SHP77 (cell line): ENCODE results near the gene CYRIA.

Experiments
- DNase-seq, 2 experiments: peaks; one replicate each; lab custom pipeline; 2025; lab: John Stamatoyannopoulos, UW

The CYRIA gene

GRCh38 chr2:16650287-16651249, 15.1 kb downstream of the CYRIA start:
- no peak for DNase-seq

- no peak for DNase-seq
These were observed 16.0 kb downstream of the CYRIA start for GRCh38 chr2:16649353-16650286.

GRCh38 chr2:16647992-16648617, 17.5 kb downstream of the CYRIA start:
- no peak for DNase-seq

GRCh38 chr2:16645775-16646559, 19.7 kb downstream of the CYRIA start:
- DNase-seq: no peak

- DNase-seq: no peak
These were observed 20.5 kb downstream of the CYRIA start for GRCh38 chr2:16645088-16645487.

GRCh38 chr2:16644221-16644925, 21.3 kb downstream of the CYRIA start:
- no peak for DNase-seq

- DNase-seq: no peak
These were observed 22.5 kb downstream of the CYRIA start for GRCh38 chr2:16643099-16643498.

GRCh38 chr2:16642088-16642487, 23.5 kb downstream of the CYRIA start:
- no peak for DNase-seq

- no peak for DNase-seq
These were observed 24.1 kb downstream of the CYRIA start for GRCh38 chr2:16641509-16641908.

GRCh38 chr2:16640867-16641266, 24.8 kb downstream of the CYRIA start:
- no peak for DNase-seq

GRCh38 chr2:16640001-16640700, 25.5 kb downstream of the CYRIA start:
- DNase-seq: no peak

- DNase-seq: no peak
These were observed 26.2 kb downstream of the CYRIA start for GRCh38 chr2:16639431-16639830.

GRCh38 chr2:16638946-16639345, 26.7 kb downstream of the CYRIA start:
- no peak for DNase-seq

- DNase-seq: no peak
These were observed 28.3 kb downstream of the CYRIA start for GRCh38 chr2:16637304-16637703.

GRCh38 chr2:16635791-16636699, 29.6 kb downstream of the CYRIA start:
- DNase-seq: no peak

GRCh38 chr2:16633621-16634430, 31.8 kb downstream of the CYRIA start:
- no peak for DNase-seq

GRCh38 chr2:16632598-16632997, 33.0 kb downstream of the CYRIA start:
- DNase-seq: no peak

GRCh38 chr2:16630463-16630862, 35.2 kb downstream of the CYRIA start:
- DNase-seq: no peak
